ENCODE results near the gene DNAH1.
A peak's percentile ranks its signal among the peaks of the same experiment; 100 is the strongest.

DNAH1 gene

GRCh38 chr3:52311576-52312119 lies 4.5 kb upstream of the DNAH1 start:
- DNase-seq, result no peak
- no peak overlapping the region for H3K27ac Mint-ChIP-seq
- CTCF ChIA-PET, result interaction anchor here (0.6 kb wide), 1 partner anchor 34 kb away, joined by 3 read pairs; no protein-coding TSS in a partner anchor
- no peaks in the 10 kb centered on the region for H3K9me3 Mint-ChIP-seq
- no peak overlapping the region for H3K4me3 Mint-ChIP-seq
- peaks cover 8% of the 10 kb centered on the region for H3K4me1 Mint-ChIP-seq
- peaks cover 6% of the 10 kb centered on the region for H3K36me3 Mint-ChIP-seq
- H3K27me3 Mint-ChIP-seq, result no peaks in the 10 kb centered on the region

GRCh38 chr3:52313188-52313773 lies 2.8 kb upstream of the DNAH1 start:
- CTCF ChIA-PET, result interaction anchor here (1.1 kb wide), 1 partner anchor 22 kb away, joined by 3 read pairs; no protein-coding TSS in a partner anchor
- H3K9me3 Mint-ChIP-seq, result no peaks in the 10 kb centered on the region

GRCh38 chr3:52313774-52314188 lies 2.3 kb upstream of the DNAH1 start:
- Mint-ChIP-seq H3K4me3 (no peak overlapping the region), H3K27me3 (peaks cover 4% of the 10 kb centered on the region), H3K27ac (no peak overlapping the region), H3K9me3 (no peaks in the 10 kb centered on the region), H3K36me3 (peaks cover 4% of the 10 kb centered on the region), H3K4me1 (peaks cover 16% of the 10 kb centered on the region)
- CTCF ChIA-PET, result interaction anchor here (1.1 kb wide), 1 partner anchor 23 kb away, joined by 3 read pairs; no protein-coding TSS in a partner anchor
- DNase-seq, result no peak

More at GRCh38 chr3:52313188-52313773, 2.8 kb upstream of the DNAH1 start:
- Mint-ChIP-seq H3K4me1 (peaks cover 14% of the 10 kb centered on the region), H3K27me3 (peaks cover 4% of the 10 kb centered on the region), H3K36me3 (peaks cover 4% of the 10 kb centered on the region), H3K4me3 (no peak overlapping the region), H3K27ac (no peak overlapping the region)
- DNase-seq, result no peak

GRCh38 chr3:52314489-52314888 lies 1.6 kb upstream of the DNAH1 start:
- Mint-ChIP-seq H3K9me3 (no peaks in the 10 kb centered on the region), H3K27ac (no peak overlapping the region), H3K27me3 (peaks cover 9% of the 10 kb centered on the region), H3K4me1 (peaks cover 16% of the 10 kb centered on the region), H3K4me3 (no peak overlapping the region), H3K36me3 (peaks cover 3% of the 10 kb centered on the region)
- CTCF ChIA-PET, result interaction anchor here (1.1 kb wide), 1 partner anchor 23 kb away, joined by 3 read pairs; no protein-coding TSS in a partner anchor
- no peak for DNase-seq

- peaks cover 16% of the 10 kb centered on the region for H3K4me1 Mint-ChIP-seq
- DNase-seq, result no peak
- no peak overlapping the region for H3K27ac Mint-ChIP-seq
- no peak overlapping the region for H3K4me3 Mint-ChIP-seq
- H3K9me3 Mint-ChIP-seq, result no peaks in the 10 kb centered on the region
- peaks cover 10% of the 10 kb centered on the region for H3K27me3 Mint-ChIP-seq
- peaks cover under 1% of the 10 kb centered on the region for H3K36me3 Mint-ChIP-seq
- CTCF ChIA-PET, result no interaction called here
These were observed 1.1 kb upstream of the DNAH1 start for GRCh38 chr3:52315006-52315405.

- CTCF ChIA-PET, result interaction anchor here (1.0 to 3.2 kb wide), 4 partner anchors 10 to 86 kb away, joined by 3 to 11 read pairs (median 4); no protein-coding TSS in a partner anchor
- Mint-ChIP-seq H3K4me3 (peak overlapping the region; percentile 45), H3K36me3 (peaks cover 1% of the 10 kb centered on the region), H3K27me3 (peaks cover 10% of the 10 kb centered on the region), H3K4me1 (peaks cover 16% of the 10 kb centered on the region), H3K9me3 (no peaks in the 10 kb centered on the region), H3K27ac (no peak overlapping the region)
- peak; percentile 86 for DNase-seq
These were observed 1.3 kb downstream of the DNAH1 start for GRCh38 chr3:52317208-52318000.

- H3K27me3 Mint-ChIP-seq, result peaks cover 10% of the 10 kb centered on the region
- no peak overlapping the region for H3K4me3 Mint-ChIP-seq
These were observed 2.2 kb downstream of the DNAH1 start for GRCh38 chr3:52318186-52318816.

GRCh38 chr3:52319921-52320595 lies 3.9 kb downstream of the DNAH1 start:
- H3K27ac Mint-ChIP-seq, result no peak overlapping the region

More at GRCh38 chr3:52318186-52318816, 2.2 kb downstream of the DNAH1 start:
- Mint-ChIP-seq H3K4me1 (peaks cover 16% of the 10 kb centered on the region), H3K36me3 (peaks cover 1% of the 10 kb centered on the region), H3K9me3 (no peaks in the 10 kb centered on the region), H3K27ac (no peak overlapping the region)
- CTCF ChIA-PET, result interaction anchor here (0.6 to 3.2 kb wide), 5 partner anchors 11 to 94 kb away, joined by 3 to 11 read pairs (median 3); no protein-coding TSS in a partner anchor
- no peak for DNase-seq

GRCh38 chr3:52321481-52321880 lies 5.4 kb downstream of the DNAH1 start:
- H3K27me3 Mint-ChIP-seq, result peaks cover 10% of the 10 kb centered on the region
- CTCF ChIA-PET, result no interaction called here
- H3K9me3 Mint-ChIP-seq, result no peaks in the 10 kb centered on the region
- DNase-seq, result no peak
- H3K27ac Mint-ChIP-seq, result no peak overlapping the region
- peaks cover 1% of the 10 kb centered on the region for H3K36me3 Mint-ChIP-seq
- H3K4me3 Mint-ChIP-seq, result no peak overlapping the region
- H3K4me1 Mint-ChIP-seq, result peaks cover 16% of the 10 kb centered on the region

More at GRCh38 chr3:52319921-52320595, 3.9 kb downstream of the DNAH1 start:
- Mint-ChIP-seq H3K4me1 (peaks cover 16% of the 10 kb centered on the region), H3K4me3 (no peak overlapping the region), H3K9me3 (no peaks in the 10 kb centered on the region), H3K27me3 (peaks cover 10% of the 10 kb centered on the region), H3K36me3 (peaks cover 1% of the 10 kb centered on the region)
- CTCF ChIA-PET, result interaction anchor here (1.1 to 1.7 kb wide), 2 partner anchors 19 to 89 kb away, joined by 3 to 7 read pairs; no protein-coding TSS in a partner anchor
- DNase-seq, result no peak

- CTCF ChIA-PET, result interaction anchor here (1.2 to 1.9 kb wide), 2 partner anchors 14 to 91 kb away, joined by 4 read pairs; no protein-coding TSS in a partner anchor
- H3K27ac Mint-ChIP-seq, result no peak overlapping the region
- H3K36me3 Mint-ChIP-seq, result peaks cover 1% of the 10 kb centered on the region
- DNase-seq, result no peak
- H3K4me3 Mint-ChIP-seq, result no peak overlapping the region
- H3K4me1 Mint-ChIP-seq, result peaks cover 8% of the 10 kb centered on the region
- H3K27me3 Mint-ChIP-seq, result peaks cover 10% of the 10 kb centered on the region
- no peaks in the 10 kb centered on the region for H3K9me3 Mint-ChIP-seq
These were observed 6.3 kb downstream of the DNAH1 start for GRCh38 chr3:52322466-52322865.

- no peak overlapping the region for H3K4me3 Mint-ChIP-seq
- CTCF ChIA-PET, result interaction anchor here (1.2 to 1.9 kb wide), 2 partner anchors 13 to 92 kb away, joined by 4 read pairs; no protein-coding TSS in a partner anchor
- H3K9me3 Mint-ChIP-seq, result no peaks in the 10 kb centered on the region
- peaks cover 1% of the 10 kb centered on the region for H3K36me3 Mint-ChIP-seq
- no peak for DNase-seq
- H3K4me1 Mint-ChIP-seq, result no peaks in the 10 kb centered on the region
- H3K27me3 Mint-ChIP-seq, result peaks cover 6% of the 10 kb centered on the region
- no peak overlapping the region for H3K27ac Mint-ChIP-seq
These were observed 7.6 kb downstream of the DNAH1 start for GRCh38 chr3:52323526-52324295.

- no peak for DNase-seq
- no peaks in the 10 kb centered on the region for H3K9me3 Mint-ChIP-seq
- H3K36me3 Mint-ChIP-seq, result peaks cover 1% of the 10 kb centered on the region
- H3K27me3 Mint-ChIP-seq, result no peaks in the 10 kb centered on the region
- no peak overlapping the region for H3K27ac Mint-ChIP-seq
- CTCF ChIA-PET, result no interaction called here
- H3K4me3 Mint-ChIP-seq, result no peak overlapping the region
- no peaks in the 10 kb centered on the region for H3K4me1 Mint-ChIP-seq
These were observed 8.6 kb downstream of the DNAH1 start for GRCh38 chr3:52324676-52325075.

- CTCF ChIA-PET, result no interaction called here
- no peak for DNase-seq
- Mint-ChIP-seq H3K36me3 (no peaks in the 10 kb centered on the region), H3K9me3 (no peaks in the 10 kb centered on the region), H3K27ac (no peak overlapping the region), H3K27me3 (no peaks in the 10 kb centered on the region), H3K4me3 (no peak overlapping the region), H3K4me1 (no peaks in the 10 kb centered on the region)
These were observed 9.6 kb downstream of the DNAH1 start for GRCh38 chr3:52325686-52326085.

All from activated naive CD4-positive, alpha-beta T cell treated with anti-CD3 and anti-CD28 coated beads, Interleukin-2, amount 10 ng/mL, durations not matched to agents 7 days and 5 days (primary cell).